Measurements from ENCODE around the gene ALKBH3. TPM values are rescaled to one million over a fixed set of nuclear protein-coding genes. Genes with fewer than 3 reads are reported as not detected.
A peak's percentile ranks its signal among the peaks of the same experiment; 100 is the strongest.

ALKBH3 gene
- 26.2 and 29.6 TPM in 2 replicates for total RNA-seq

DNA sequence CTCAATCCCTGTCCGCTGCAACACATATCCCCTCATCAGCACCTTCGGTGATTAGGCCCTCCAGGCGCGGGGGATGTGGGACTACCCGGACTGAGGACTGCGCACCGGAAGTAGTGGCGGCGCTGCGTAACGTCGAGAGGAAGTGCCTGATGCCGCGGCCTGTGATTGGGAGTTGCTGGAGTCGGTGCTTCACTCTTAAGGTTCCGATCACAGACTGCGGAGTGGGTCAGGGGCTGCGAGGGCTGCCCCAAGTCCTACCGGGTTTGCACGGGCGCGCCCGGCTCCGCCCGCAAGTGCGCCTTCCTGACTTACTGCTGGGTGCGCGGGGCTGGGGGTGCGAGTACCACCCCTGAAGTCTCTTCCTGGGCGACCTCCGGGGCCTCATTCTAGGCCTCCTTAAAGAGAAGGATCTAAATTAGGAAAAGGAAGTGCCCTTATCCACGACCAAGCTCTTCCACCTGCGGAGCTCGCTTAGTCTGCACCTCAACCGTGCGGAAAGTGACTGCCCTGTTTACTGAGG lies at the start of gene ALKBH3:
Gene ALKBH3, plus strand, starts transcription at position 192 of the 520 bp plus-strand sequence. CDS start 1,822 bp downstream, outside the sequence.
- peak; percentile 97 for DNase-seq (ENCODE audit: low read depth in 2 of 2)

- DNase-seq (ENCODE audit: low read depth in 2 of 2), result peak; percentile 47 to 98
These were observed 49.6 kb upstream of the ALKBH3 start for GRCh38 chr11:43830928-43831440.

DNA sequence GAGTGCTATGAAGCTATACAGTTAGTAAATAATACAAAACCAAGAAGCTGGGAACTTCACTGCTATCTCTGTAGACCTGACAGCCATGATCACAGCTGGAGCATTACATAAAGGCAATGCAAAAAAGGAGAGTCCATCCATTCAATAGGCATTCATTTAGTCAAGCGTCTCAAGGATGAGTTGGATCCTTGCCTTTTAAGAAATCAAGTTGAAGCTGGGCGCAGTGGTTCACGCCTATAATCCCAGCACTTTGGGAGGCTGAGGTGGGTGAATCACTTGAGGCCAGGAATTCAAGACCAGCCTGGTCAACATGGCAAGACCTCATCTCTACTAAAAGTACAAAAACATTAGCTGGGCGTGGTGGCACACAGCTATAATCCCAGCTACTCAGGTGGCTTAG lies 48.1 kb upstream of the ALKBH3 start:
- DNase-seq (ENCODE audit: low read depth in 2 of 2), result no peak

DNA sequence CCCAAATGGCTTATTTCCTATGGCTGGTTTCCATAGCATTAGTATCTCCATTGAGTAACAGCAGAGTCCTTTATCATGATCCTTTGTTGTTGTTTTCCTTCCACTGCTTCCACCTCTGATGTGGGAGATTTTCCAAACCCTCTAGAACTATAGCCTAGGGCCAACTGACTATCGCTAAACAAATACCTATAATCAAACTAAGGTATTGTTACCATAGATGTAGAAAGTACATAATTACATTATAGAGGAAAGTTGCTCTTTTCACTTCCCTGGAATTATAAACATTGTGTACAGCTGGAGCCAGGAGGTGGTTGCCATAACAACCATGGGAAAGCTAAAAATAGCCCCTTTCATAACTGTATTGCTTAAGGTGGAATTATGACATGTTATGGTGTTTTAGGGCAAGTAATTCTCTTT lies 47.0 kb upstream of the ALKBH3 start:
- peak; percentile 74 to 80 for DNase-seq (ENCODE audit: low read depth in 2 of 2)

DNA sequence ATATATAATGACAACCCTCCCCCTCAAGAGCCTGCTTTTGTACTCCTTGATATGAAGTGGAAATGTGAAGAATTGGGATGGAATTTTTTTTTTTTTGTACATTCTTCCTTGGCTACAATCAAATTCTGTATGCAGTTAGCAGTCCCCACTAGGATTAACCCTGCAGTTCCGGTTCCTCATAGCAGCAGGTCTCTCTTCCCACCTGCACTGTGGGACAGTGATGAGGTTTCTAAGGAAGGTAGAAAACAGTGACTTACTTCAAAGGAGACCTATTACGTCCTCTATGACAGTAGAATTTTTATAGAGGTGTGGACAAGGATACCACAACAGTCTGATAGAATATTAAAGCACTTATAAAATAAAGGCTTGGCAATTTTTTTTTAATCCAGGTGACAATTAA lies 46.3 kb upstream of the ALKBH3 start:
- DNase-seq (ENCODE audit: low read depth in 2 of 2), result no peak

GRCh38 chr11:43835104-43835503 lies 45.5 kb upstream of the ALKBH3 start:
- no peak for DNase-seq (ENCODE audit: low read depth in 2 of 2)

- peak in 1 of 2 donors; percentile 39 for DNase-seq (ENCODE audit: low read depth in 2 of 2)
These were observed 42.8 kb upstream of the ALKBH3 start for GRCh38 chr11:43837879-43838278.

DNA sequence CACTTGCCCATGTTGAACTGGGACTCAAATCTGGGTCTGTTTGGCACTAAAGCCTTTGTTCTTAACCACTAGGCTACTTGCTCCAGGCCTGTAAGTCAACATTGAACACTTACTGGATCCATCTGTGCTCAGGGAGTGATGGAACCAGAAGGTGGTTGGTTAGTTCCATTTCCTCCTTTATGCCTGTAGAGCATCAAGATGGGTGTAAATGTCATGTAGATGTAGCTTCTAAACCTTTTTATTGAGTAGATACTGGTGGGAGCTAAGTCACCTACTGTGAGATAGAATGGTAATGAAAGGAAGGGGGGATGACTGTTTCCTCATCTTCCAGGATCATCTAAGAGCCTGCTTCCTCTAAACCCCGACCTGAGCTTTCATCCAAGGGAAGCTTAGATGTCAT lies 38.6 kb upstream of the ALKBH3 start:
- DNase-seq (ENCODE audit: low read depth in 2 of 2), result no peak

DNA sequence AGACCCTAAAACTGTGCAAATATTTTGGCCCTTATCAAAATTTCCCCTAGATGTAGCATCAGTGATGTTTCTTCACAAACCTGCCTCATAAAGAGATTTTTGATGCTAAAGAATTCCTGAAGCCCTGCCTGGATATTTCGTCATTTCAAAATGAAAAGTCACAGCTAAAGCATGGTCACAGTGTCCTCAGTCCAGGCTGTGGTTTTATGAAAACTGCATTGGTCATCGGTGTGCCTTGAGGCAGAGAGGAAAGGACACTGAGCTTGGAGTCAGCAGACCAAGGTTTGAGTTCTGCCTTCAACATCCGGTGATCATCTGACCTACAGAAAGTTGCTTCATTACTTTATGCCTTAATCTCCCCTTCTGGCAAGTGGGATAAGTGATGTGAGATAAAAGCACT lies 34.8 kb upstream of the ALKBH3 start:
- DNase-seq (ENCODE audit: low read depth in 2 of 2), result no peak

- DNase-seq (ENCODE audit: low read depth in 2 of 2), result peak; percentile 82
These were observed 28.5 kb upstream of the ALKBH3 start for GRCh38 chr11:43852057-43852636.

GRCh38 chr11:43853781-43854180 lies 26.9 kb upstream of the ALKBH3 start:
- peak in 1 of 2 donors; percentile 3 for DNase-seq (ENCODE audit: low read depth in 2 of 2)

DNA sequence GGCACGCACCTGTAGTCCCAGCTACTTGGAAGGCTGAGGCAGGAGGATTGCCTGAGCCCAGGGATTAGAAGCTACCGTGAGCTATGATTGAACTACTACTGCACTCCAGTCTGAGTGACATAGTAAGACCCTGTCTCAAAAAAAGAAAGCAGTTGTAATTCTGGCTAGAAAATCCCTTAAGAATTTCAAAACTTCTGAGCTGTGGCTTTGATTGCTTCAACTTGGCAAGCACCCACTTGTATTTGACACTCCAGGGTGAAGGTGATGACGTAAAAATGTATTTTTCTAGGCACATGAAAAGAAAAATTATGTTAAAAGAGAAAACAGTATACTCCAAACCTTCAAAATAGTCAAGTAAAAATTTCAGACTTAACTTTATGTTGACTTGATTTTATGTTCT lies 23.6 kb upstream of the ALKBH3 start:
- DNase-seq (ENCODE audit: low read depth in 2 of 2), result no peak

GRCh38 chr11:43861141-43861540 lies 19.5 kb upstream of the ALKBH3 start:
- no peak for DNase-seq (ENCODE audit: low read depth in 2 of 2)

DNA sequence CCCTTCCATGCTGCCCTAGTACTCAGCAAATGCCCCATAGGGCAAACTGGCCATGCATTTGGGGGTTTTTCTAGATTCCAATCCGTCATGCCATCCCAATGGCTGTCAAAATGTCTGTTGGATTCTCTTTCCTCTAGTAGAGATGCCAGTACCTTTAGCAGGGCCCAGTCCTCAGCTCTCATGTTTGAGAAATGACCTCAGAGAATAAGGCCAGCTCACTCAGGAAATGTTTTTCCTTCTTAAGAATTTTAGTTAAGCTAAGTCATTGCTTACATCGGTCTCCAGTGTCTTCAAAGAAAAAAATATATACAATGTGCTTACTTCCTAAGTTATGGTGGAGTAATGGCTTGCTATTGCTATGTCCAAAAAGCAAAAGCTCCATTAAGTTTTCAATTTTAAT lies 14.1 kb upstream of the ALKBH3 start:
- peak in 1 of 2 donors; percentile 82 for DNase-seq (ENCODE audit: low read depth in 2 of 2)

- DNase-seq (ENCODE audit: low read depth in 2 of 2), result no peak
These were observed 13.7 kb upstream of the ALKBH3 start for GRCh38 chr11:43866969-43867368.

- peak; percentile 13 to 76 for DNase-seq (ENCODE audit: low read depth in 2 of 2)
These were observed 11.6 kb upstream of the ALKBH3 start for GRCh38 chr11:43868852-43869567.

DNA sequence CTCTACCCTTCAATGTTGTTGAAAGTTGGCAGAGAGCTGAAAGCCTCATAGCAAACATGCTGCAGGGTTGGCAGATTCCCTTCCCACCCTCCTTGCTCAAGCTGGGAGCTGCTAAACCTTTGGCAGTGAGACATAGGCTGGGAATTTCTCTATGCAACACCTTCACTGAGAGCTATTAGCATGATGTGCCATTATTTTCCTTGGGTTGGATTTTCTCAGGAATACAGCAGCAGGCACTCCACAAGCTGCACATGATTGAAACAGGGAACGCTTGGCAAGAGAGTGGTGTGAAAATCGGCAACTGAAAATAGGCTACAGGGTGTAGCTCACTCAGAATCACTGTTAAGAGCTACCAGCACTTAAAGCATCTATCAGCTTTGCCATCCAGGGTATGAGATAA lies 9.6 kb upstream of the ALKBH3 start:
- DNase-seq (ENCODE audit: low read depth in 2 of 2), result no peak

DNA sequence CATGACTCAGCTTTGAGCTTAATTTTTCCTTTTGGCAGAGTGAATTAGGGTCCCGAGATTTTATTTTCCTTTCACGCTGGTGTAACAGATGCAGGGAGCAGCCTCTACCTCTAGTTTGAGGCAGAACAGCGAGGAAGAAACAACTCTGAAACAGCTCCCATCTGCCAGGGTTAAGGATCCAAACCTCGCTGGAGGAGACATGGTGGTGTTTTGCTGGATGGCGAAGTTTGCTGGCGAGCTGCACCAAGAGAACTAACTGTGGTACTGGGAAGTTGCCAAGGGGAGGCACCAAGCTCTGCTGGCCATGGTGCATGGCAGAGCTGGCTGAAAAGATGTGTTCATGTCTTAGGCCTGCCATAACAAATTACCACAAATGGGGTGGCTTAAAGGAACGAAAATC lies 7.6 kb upstream of the ALKBH3 start:
- DNase-seq (ENCODE audit: low read depth in 2 of 2), result no peak

GRCh38 chr11:43874078-43874477 lies 6.6 kb upstream of the ALKBH3 start:
- no peak for DNase-seq (ENCODE audit: low read depth in 2 of 2)

DNA sequence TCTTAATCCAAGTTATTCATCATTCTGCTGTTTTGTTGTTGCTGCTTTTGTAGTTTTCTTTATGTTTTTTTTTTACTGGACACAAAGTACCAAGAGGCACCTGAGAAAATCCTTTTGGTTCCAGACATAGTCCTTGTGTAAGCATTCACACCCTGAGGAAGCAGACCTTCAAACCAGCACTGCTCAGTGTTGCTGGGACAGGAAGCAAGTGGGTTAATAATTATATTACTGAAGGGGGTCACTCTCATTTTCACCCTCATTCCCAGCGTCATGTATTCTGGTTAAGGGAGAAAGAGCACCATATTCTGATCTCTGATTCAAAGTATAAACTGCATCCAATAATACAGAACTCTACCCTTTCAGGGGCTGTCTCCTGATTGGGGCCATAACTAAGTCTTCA lies 5.9 kb upstream of the ALKBH3 start:
- no peak for DNase-seq (ENCODE audit: low read depth in 2 of 2)

GRCh38 chr11:43879789-43880639 lies 617 bp upstream of the ALKBH3 start:
- DNase-seq (ENCODE audit: low read depth in 2 of 2), result no peak

- no peak for DNase-seq (ENCODE audit: low read depth in 2 of 2)
These were observed 12.2 kb downstream of the ALKBH3 start for GRCh38 chr11:43892851-43893250.
